Activated T-helper 17 cell treated with anti-CD3 and anti-CD28 coated beads, Interleukin-2, amount 50 U/mL, for 72 hours (primary cell): ENCODE data around the gene GSTA1. TPM values are rescaled to one million over a fixed set of nuclear protein-coding genes. Genes with fewer than 3 reads are reported as not detected.
"Not testable (repeated sequence)": the region's sequence is repeated elsewhere in the genome, so short reads cannot be mapped to it uniquely, and the experiment has no call there.

Source experiments
- ATAC-seq: fragments of 150-1000 bp; cut with Tn5 transposase; replicated peaks from 2 replicates; pipeline ENCODE4 v1.10.0; 2021; ENCODE audit warnings: mild to moderate bottlenecking, moderate library complexity
- H3K27ac Mint-ChIP-seq: one replicate; pipeline ENCODE4 v1.8.0; 2022; ENCODE audit warnings: mixed read lengths
- H3K27me3 Mint-ChIP-seq: one replicate; pipeline ENCODE4 v1.8.0; 2022; ENCODE audit warnings: mixed read lengths
- H3K36me3 Mint-ChIP-seq: one replicate; pipeline ENCODE4 v1.8.0; 2022; ENCODE audit warnings: low read depth, mild to moderate bottlenecking, mixed read lengths
- H3K4me1 Mint-ChIP-seq: one replicate; pipeline ENCODE4 v1.8.0; 2022; ENCODE audit warnings: mixed read lengths
- H3K4me3 Mint-ChIP-seq: one replicate; pipeline ENCODE4 v1.8.0; 2022; ENCODE audit warnings: mild to moderate bottlenecking, mixed read lengths
- H3K9me3 Mint-ChIP-seq: one replicate; pipeline ENCODE4 v1.8.0; 2022; ENCODE audit warnings: mixed read lengths
- total RNA-seq, 2 donors: library from RNA; stranded (reverse); gene quantifications; one replicate each; pipeline ENCODE4 v1.2.3, GENCODE V29; 2022

Gene GSTA1
- total RNA-seq, 2 donors from 2014 or later, result not detected

- not testable (repeated sequence) for H3K9me3 Mint-ChIP-seq, H3K36me3 Mint-ChIP-seq, H3K27ac Mint-ChIP-seq, H3K27me3 Mint-ChIP-seq, ATAC-seq, H3K4me1 Mint-ChIP-seq, H3K4me3 Mint-ChIP-seq
Measured at GRCh38 chr6:52753137-52753536, 50.5 kb downstream of the GSTA1 start.

- Mint-ChIP-seq H3K4me3 (no peak overlapping the region), H3K27me3 (peaks cover 11% of the 10 kb centered on the region), H3K27ac (no peak overlapping the region), H3K4me1 (no peaks in the 10 kb centered on the region), H3K9me3 (no peaks in the 10 kb centered on the region), H3K36me3 (no peaks in the 10 kb centered on the region)
- no peak for ATAC-seq
Measured at GRCh38 chr6:52752310-52752709, 51.3 kb downstream of the GSTA1 start.

DNA sequence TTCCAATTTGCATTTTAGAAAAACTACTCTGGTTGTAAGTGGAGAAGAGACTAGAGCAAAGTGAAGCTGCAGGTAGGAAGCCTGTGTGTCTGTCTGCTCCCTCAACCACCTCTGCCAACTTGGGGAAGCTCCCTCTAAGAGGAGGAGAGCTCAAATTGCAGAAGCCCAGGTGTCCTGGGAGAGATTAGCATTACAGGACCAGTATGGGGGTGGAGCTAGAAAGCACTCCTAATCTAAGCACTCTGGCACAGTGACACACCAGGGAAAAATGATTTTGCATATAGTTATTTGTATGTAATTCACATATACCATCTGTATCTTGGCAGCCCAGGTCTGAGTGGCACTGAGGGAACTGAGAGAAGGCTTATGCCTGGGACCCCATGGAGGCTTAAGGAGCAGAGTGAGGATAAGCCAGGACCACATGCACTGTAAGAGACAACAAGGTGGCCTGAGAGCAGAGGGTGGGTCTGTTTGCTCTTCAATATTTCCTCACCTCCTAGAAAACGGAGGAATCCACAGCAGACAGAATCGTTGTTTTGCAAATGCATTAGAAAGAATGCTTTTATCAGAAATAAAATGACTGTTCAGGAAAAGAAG lies 54.0 kb downstream of the GSTA1 start:
- Mint-ChIP-seq H3K4me3 (no peak overlapping the region), H3K27me3 (peaks cover 10% of the 10 kb centered on the region), H3K4me1 (no peaks in the 10 kb centered on the region), H3K36me3 (no peaks in the 10 kb centered on the region), H3K9me3 (no peaks in the 10 kb centered on the region), H3K27ac (no peak overlapping the region)
- no peak for ATAC-seq

GRCh38 chr6:52747301-52747700 lies 56.3 kb downstream of the GSTA1 start:
- H3K36me3 Mint-ChIP-seq, ATAC-seq, H3K4me1 Mint-ChIP-seq: not testable (repeated sequence)

GRCh38 chr6:52746213-52746612 lies 57.4 kb downstream of the GSTA1 start:
- H3K4me1 Mint-ChIP-seq, result no peaks in the 10 kb centered on the region
- no peaks in the 10 kb centered on the region for H3K9me3 Mint-ChIP-seq
- H3K27ac Mint-ChIP-seq, result no peak overlapping the region
- peaks cover 21% of the 10 kb centered on the region for H3K27me3 Mint-ChIP-seq
- no peaks in the 10 kb centered on the region for H3K36me3 Mint-ChIP-seq
- no peak for ATAC-seq
- H3K4me3 Mint-ChIP-seq, result no peak overlapping the region

More at GRCh38 chr6:52747301-52747700, 56.3 kb downstream of the GSTA1 start:
- not testable (repeated sequence) for H3K4me3 Mint-ChIP-seq, H3K9me3 Mint-ChIP-seq, H3K27ac Mint-ChIP-seq
- H3K27me3 Mint-ChIP-seq, result peaks cover 19% of the 10 kb centered on the region

GRCh38 chr6:52745764-52746201 lies 57.8 kb downstream of the GSTA1 start:
- Mint-ChIP-seq H3K4me3 (no peak overlapping the region), H3K9me3 (no peaks in the 10 kb centered on the region), H3K36me3 (no peaks in the 10 kb centered on the region), H3K4me1 (no peaks in the 10 kb centered on the region), H3K27ac (no peak overlapping the region), H3K27me3 (peaks cover 22% of the 10 kb centered on the region)
- ATAC-seq, result no peak

DNA sequence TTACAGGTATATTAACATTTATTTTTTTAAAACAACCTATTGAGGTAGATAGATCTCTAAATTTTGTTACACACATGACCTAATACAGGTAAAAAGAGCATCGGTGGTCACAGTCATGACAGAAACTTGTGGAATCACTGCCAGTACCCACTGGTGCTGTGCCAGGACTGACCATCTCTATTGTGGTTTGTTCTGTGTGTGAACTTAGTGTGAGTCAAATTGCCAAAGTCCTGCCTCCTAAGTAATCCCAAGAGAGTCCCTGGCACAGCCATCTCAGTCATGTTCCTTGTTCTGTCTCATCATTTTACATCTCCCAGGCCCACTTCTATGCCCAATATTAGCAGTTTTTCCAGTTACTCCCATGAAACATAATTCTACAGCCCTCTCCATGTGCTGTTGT lies 61.7 kb downstream of the GSTA1 start:
- Mint-ChIP-seq H3K27ac (no peak overlapping the region), H3K27me3 (peaks cover 24% of the 10 kb centered on the region), H3K9me3 (peaks cover 4% of the 10 kb centered on the region), H3K4me1 (no peaks in the 10 kb centered on the region), H3K36me3 (no peaks in the 10 kb centered on the region), H3K4me3 (no peak overlapping the region)
- no peak for ATAC-seq

Other genes starting within 250 kb of the GSTA1 start
- gene TRAM2, start 226.8 kb downstream of the GSTA1 start, total RNA-seq, result 1 to 10 TPM; 1.7 to 5.4 TPM
- 10 to 100 TPM; 14.1 to 20.3 TPM for gene TMEM14A, start 132.7 kb downstream of the GSTA1 start, total RNA-seq
- gene GSTA2, start 40.3 kb downstream of the GSTA1 start, total RNA-seq, result not detected
- gene GSTA5, start 37.0 kb upstream of the GSTA1 start, total RNA-seq, result not detected
- not detected for gene GSTA3, start 105.9 kb upstream of the GSTA1 start, total RNA-seq
- gene GSTA4, start 191.5 kb upstream of the GSTA1 start, total RNA-seq, result 1 to 10 TPM in 1 of 2 donors, under 1 TPM in 1; 0.56 to 5.2 TPM